ENCODE measurements around the gene RIPK1.
"Not testable (repeated sequence)": the region's sequence is repeated elsewhere in the genome, so short reads cannot be mapped to it uniquely, and the experiment has no call there.

Gene RIPK1

DNA sequence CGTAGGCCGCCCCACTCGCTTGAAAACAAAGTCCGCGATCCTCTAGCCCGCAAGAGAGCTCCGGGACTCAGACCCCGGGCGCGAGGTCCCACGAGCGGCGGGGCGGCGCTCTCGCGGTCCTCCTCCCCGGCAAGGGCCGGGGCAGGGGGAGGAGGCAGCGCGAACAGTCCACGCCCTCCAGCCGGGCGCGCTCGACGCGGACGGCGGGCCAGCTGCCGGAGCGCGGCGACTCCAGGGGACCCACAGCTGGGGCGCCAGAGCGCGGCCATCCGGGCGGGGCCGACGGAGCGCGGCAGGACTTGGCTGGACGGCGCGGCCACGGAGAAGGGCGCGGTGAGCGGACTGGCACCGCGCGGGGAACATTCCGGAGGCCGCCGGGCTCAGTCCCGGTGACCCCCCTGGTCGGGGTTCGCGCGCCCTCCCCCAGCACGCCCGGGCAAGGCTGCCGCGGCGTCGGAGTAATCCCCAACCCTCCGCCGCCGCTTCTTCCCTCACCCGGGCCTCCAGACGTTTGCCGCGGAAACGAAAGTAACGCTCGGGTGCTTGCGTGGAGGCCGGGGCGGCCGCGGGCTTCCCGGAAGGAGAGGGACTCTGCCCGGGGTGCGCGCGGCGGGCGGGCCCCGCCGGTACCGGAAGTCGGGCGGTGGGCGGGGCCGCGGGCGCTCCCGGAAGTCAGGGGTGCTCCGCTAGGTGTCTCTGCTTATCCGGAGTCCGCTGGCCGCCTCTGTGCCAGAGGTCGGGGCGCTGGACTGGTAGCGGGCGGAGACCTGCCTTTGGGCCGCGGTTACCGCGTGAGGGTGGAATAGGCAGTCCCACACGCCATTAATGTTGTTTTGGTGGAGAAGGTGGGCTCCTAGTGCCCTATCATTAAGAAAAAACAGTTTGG is at the start of gene RIPK1:
TSS of gene RIPK1 (plus strand) at position 166 of the 886 bp plus-strand sequence. CDS start 8,330 bp downstream, outside the sequence.
- peak; percentile 92 for DNase-seq

DNA sequence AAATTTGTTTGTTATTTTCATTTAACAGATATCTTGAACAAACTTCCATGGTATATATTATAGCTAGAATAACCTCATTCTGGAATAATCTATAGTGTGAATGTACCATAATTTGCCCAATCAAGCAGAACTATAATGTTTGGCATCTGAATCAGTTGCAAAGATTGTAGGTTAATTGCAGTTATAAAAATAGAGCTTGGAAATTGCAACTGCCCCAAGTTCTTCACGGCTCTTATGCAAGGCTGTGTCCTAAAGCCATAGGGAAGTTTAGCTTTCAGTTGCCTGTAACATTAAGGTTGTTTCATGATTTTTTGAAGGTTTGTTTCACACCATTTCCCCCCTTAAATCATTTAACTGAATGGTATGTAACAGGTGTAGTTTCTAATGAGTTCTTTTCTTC is 49.2 kb upstream of the RIPK1 start:
- DNase-seq = no peak

GRCh38 chr6:3019749-3020320 is 48.5 kb upstream of the RIPK1 start:
- no peak for DNase-seq

DNA sequence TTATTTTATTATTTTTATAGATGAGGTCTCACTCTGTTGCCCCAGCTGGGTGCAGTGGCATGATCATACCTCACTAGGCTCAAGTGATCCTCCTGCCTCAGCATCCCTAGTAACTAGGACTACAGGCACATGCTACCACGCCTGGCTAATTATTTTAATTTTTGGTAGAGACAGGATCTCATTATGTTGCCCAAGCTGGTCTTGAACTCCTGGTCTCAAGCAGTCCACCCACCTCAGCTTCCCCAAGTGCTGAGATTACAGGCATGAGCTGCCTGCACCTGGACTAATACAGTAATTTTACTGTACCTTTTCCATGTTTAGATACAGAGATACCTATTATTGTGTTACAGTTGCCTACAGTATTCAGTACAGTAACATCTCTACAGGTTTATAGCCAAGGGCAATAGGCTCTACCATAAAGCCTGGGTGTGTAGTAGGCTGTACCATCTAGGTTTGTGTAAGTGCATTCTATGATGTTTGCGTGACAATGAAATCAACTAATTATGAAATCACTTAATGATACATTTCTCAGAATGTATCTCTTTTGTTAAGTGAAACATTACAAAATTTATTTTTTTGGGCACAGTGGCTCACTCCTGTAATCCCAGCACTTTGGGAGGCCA is 47.2 kb upstream of the RIPK1 start:
- DNase-seq = not testable (repeated sequence)

GRCh38 chr6:3022765-3023662 is 45.3 kb upstream of the RIPK1 start:
- peak; percentile 23 for DNase-seq

DNA sequence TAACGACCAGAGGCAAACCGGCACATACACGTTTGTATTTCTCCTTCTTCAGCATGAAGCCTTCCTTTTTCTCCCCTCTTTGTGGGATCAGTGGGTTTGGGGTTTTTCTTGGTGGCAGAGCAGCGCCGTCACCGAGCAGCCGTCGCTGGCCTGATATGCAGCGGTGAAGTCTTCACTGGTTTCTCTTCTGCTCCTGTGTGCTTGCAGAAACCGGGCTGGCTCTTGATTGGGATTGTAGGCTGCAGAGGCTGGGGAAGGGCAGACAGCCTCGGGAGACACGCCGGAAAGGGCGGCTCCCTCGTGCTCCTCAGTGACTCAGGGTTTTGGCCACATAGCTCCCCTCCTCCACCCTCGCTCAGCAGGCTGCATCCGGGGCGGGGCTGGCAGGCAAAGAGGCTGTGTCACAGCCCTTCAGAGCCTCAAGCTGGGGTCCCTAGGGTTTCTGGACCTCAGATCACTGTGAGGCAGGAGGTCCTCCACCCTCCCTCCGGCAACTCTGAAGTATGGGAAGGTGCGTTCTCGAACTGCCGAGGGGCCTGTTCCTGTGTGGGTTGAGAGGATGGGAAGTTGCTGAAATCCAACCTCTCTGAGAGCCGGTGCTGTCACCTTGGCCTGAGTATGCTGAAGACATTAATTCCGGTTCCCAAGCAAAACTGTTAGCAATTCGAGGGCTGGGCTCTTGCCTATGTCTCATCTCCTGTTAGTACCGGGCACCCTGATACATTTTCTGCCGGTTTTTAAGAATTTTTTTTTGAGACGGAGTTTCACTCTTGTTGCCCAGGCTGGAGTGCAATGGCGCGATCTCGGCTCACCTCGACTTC is 44.4 kb upstream of the RIPK1 start:
- DNase-seq = peak; percentile 84

GRCh38 chr6:3026791-3027626 is 41.3 kb upstream of the RIPK1 start:
- no peak for DNase-seq

GRCh38 chr6:3028156-3028555 is 40.1 kb upstream of the RIPK1 start:
- not testable (repeated sequence) for DNase-seq

GRCh38 chr6:3031857-3032640 is 36.2 kb upstream of the RIPK1 start:
- DNase-seq = no peak

DNA sequence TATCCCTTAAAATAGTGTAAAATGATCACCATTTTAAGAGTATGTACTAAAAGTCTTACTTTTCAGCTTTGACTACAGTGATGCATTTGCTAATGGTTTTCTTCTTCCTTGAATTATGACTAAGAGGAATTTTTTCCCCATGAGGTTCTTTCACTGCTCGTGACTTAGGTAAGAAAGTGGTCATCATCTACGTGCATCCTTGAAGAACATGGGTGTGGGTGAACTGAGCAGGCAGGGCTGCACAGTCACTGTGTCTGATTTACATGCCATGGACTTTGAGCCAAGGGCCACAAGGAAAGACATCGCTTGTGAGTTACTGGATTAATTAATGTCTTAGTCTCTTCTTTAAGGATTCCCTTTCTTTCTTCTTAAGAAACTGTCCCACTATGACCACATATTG is 35.3 kb upstream of the RIPK1 start:
- DNase-seq = no peak

- no peak for DNase-seq
Observed at GRCh38 chr6:3033652-3034051, 34.6 kb upstream of the RIPK1 start.

DNA sequence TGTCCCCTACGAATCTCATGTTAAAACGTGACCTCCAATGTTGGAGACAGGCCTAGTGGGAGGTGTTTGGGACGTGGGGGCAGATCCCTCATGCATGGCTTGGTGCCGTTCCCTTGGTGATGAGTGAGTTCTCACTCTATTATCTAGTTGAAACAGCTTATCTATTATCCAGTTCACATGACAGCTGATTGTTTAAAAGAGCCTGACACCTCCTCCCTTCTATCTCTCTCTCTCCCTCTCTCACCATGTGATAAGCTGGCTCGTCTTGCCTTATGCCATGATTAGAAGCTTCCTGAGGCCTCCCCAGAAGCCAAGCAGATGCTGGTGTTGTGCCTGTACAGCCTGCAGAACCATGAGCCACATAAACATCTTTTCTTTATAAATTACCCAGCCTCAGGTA is 32.9 kb upstream of the RIPK1 start:
- DNase-seq = no peak

GRCh38 chr6:3036861-3037637 is 31.2 kb upstream of the RIPK1 start:
- DNase-seq = no peak

- DNase-seq = no peak
Observed at GRCh38 chr6:3037638-3038365, 30.5 kb upstream of the RIPK1 start.

- DNase-seq = no peak
Observed at GRCh38 chr6:3039384-3039783, 28.9 kb upstream of the RIPK1 start.

DNA sequence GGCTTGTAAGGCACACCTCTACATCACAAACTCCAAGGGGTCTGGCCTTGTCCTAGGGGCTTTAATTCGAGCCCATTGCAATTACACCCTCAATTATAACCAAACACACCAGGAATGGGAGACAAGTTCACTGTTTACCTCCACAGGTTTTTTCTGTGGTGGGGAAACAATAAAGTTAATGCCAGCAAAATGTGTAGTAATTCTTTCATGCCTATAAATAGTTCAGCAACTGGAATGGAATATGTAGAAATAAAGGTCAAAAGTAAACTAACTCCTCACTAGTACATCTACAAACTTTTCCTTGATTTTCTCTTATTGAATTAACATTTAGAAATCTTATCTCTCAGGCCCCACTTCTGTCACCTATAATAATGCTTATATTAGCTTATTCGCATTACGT is 27.1 kb upstream of the RIPK1 start:
- DNase-seq = no peak

GRCh38 chr6:3041606-3042005 is 26.7 kb upstream of the RIPK1 start:
- no peak for DNase-seq

DNA sequence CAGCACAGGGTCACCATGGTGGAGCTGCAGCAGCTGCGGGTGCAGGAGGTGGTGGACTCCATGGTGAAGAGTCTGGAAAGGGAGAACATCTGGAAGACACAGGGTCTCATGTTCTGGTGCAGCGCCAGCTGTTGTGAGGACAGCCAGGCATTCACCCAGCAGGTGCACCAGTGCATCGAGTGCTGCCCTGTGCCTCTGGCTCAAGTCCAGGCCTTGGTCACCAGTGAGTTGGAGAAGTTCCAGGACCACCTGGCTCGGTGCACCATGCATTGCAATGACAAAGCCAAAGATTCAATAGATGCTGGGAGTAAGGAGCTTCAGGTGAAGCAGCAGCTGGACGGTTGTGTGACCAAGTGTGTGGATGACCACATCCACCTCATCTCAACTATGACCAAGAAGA is 22.9 kb upstream of the RIPK1 start:
- no peak for DNase-seq

DNA sequence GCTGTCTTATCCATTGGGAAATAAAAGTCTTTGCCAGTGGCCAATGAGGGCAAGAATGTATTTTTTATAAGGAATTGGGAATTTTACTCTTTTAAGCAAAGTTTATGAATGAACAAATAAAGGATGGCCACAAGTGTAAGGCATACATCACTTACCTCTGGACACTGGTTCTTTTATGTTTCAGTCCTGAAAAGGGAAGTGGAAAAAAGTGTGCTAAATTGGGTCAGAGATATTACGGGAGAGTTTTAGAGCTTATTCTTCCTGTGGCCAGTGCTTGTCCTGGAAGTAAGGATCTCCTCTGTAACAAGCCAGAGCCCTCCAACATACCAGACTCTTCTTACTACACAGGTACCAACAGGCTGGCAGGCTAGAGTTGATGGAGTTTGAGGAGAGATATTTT is 22.5 kb upstream of the RIPK1 start:
- DNase-seq = no peak
